ENCODE data around the gene TBR1.
A peak's percentile ranks its signal among the peaks of the same experiment; 100 is the strongest.

TBR1 gene

DNA sequence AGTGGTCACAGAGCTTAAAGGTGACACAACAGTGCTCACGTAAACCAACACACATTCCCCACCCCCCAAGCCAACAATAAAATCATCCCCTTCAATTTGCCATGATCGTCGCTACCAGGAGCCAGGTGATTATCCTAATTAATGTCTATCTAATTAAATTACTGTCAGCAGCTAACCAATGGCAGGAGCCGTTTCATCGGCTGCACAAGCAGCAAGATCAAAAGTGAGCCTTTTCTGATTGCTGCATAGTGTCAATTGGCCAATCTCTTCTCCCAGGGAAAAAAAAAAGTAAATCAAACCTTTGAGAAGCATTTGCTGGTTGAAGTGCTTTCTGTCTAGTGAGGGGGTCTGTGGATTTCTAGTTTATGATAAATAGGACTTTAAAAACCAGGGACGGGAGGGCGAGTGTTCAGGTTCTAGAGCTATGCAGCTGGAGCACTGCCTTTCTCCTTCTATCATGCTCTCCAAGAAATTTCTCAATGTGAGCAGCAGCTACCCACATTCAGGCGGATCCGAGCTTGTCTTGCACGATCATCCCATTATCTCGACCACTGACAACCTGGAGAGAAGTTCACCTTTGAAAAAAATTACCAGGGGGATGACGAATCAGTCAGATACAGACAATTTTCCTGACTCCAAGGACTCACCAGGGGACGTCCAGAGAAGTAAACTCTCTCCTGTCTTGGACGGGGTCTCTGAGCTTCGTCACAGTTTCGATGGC lies at the start of gene TBR1:
TBR1 (plus strand) TSS at position 311 of the 721 bp plus-strand sequence; CDS start at position 425, 114 bp downstream.
- no peak for DNase-seq

GRCh38 chr2:161367675-161368074 lies 48.4 kb upstream of the TBR1 start:
- DNase-seq: no peak

DNA sequence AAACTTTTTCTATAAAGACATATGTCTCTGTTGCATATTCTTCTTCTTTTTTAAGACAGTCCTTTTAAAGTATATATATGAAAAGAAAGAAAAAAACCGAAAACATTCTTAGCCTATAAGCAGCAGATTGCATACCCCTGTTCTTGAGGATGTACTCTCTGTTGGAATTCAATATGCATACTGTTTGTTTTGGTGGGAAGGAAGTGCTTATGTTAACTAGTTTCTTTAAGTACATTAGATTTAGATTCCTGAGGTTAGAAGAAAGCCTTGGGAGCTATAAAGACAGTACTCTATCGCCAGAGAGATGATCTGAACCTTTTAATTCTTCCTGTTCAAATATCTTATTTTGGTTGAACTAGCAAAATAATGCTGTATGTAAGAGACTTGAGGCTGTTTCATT lies 46.8 kb upstream of the TBR1 start:
- DNase-seq: no peak

DNA sequence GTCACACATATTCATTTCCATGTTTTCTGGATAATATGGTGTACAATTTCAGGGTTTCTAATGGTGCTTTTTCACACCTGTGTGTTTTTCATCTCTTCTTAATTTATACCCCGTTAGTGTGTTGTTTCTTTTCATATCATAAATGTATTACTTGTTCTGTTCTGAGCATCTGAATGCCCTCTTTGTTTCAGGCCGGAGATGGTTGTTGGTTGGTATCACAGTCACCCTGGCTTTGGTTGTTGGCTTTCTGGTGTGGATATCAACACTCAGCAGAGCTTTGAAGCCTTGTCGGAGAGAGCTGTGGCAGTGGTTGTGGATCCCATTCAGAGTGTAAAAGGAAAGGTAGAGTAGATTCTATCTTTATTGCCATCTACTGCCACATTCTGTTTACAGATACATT lies 45.1 kb upstream of the TBR1 start:
- DNase-seq: no peak

DNA sequence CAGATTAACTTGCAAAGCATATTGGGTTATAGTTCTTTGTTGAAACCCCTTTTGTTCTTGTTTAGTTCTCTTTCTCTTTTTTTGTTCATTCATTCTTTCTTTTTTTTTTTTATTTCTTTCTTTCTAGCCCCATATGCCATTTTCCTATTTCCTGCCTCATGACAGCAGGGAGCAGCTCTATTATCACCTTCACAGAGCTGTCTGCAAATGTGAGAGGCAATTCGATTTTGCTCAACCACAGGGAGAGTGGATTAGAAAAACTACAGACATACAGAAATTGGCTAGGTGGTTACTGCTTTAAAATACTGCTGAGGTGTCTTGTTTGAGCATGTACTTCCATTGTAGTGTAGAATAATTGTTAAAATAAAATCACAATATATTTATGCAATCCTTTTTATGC lies 44.2 kb upstream of the TBR1 start:
- DNase-seq: no peak

- DNase-seq: no peak
These were observed 42.2 kb upstream of the TBR1 start for GRCh38 chr2:161373942-161374341.

DNA sequence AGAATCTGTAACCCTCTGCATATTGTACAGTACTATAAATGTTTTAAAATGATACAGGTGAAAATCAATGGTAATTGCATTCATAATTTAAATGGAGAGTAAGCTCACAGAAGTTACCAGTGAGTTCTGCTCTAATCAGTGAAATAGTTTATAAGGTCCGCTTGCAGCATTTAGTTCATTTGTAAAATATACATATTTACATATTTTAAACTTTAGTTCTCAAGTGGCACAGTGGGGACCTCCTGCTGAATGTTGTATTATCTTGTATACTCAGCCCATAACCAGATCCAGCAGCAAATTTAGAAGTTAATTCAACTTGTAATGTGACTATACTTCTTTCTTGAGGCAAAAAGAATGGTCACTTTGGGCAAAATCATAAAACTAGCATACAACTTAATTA lies 41.7 kb upstream of the TBR1 start:
- no peak for DNase-seq

GRCh38 chr2:161379740-161380139 lies 36.4 kb upstream of the TBR1 start:
- no peak for DNase-seq

GRCh38 chr2:161381546-161381945 lies 34.6 kb upstream of the TBR1 start:
- DNase-seq: no peak

GRCh38 chr2:161382747-161383146 lies 33.4 kb upstream of the TBR1 start:
- DNase-seq: no peak

GRCh38 chr2:161384864-161385263 lies 31.2 kb upstream of the TBR1 start:
- no peak for DNase-seq

DNA sequence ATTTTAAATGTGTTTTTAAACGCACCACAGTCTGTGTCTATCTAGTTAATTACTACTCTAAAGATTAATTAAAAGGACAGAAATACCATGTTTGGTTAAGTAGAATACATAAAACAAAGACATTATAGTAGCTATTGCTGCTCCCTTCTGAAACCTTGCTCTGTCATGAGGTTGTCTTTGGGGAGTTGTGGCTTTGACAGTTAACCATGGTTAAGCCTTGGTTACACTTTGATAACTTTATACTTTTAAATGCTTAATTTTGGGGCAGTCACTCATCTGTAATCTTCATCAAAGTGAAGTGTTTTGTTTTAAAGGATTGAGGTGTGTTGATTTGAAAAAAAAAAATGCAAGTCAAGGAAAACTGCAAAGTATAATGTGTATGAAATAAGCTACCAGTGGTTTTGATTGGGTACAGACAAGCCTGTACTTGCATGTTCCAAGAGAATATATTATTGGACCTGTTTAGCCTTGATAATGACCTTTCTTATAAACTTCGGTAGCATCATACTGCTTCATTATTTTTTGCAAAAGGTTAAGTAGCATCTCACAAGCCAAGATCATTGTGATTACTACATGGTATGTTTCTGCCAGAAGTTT lies 29.8 kb upstream of the TBR1 start:
- no peak for DNase-seq

DNA sequence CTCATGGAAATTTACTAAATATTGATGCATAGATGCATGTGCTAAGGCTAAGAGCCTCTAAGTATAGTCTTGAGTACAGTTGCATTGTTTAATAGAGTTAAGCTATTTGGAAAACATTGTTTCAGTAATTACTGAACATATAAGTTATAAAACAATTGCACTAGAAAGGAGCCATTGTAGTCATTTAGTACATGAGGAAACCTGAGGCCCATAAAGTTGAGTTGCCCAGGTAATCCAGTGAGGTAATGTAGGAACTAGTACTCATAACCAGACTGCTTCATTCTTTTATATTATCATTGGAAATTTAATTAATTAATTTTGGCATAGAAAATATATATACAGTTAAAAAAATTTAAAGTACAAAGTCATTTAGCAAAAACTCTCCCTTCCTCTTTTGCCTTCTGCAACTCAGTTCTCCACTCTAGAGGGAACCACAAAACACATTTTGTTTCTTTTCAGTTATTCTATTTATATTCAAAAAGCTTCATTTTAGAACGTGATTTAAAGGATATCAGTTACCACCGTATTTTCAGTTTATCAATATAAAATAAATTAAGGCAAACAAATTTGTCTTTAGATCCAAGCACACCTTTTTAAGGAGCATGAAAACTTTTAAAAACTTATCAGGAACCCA lies 27.8 kb upstream of the TBR1 start:
- DNase-seq: no peak

GRCh38 chr2:161391737-161392506 lies 24.2 kb upstream of the TBR1 start:
- DNase-seq: no peak

DNA sequence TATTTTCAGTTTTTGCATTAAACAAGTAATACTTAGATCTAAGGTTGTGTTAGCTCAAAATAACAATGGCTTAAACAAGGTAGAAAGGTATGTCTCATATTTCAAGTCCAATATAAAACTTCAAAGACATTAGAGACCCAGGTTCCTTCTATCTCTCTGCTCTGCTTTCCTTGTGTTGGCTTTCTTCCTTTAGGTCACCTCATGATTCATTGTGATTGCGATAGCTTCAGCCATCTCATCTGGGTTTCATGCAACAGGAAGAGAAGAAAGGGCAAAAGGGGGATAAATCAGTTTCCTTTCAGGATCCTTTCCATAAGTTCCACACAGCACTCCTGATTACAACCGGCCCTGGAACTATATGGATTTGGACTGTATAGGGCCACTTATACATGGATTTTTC lies 16.0 kb upstream of the TBR1 start:
- DNase-seq: no peak

GRCh38 chr2:161402297-161402696 lies 13.8 kb upstream of the TBR1 start:
- no peak for DNase-seq

GRCh38 chr2:161406316-161406715 lies 9.8 kb upstream of the TBR1 start:
- no peak for DNase-seq

GRCh38 chr2:161407597-161407996 lies 8.5 kb upstream of the TBR1 start:
- no peak for DNase-seq

- no peak for DNase-seq
These were observed 6.7 kb upstream of the TBR1 start for GRCh38 chr2:161409308-161409907.

DNA sequence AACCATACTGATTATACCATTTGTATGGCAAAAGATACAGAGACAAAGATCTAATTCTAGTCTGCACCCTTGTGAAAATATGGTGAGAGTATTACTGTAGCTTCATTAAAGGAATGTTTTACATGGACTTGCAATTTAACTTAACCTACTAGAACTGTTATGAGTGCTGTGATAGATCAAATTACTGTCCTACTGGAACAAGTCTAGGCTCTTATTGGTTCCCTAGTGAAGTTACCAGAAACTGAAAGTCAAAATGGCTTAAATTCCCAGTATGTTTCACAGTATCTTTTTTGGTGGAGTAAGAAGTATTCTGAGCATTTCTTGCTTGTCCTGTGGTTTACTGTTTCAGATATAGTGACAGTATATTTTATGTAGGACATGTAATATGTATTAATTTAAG lies 3.8 kb upstream of the TBR1 start:
- no peak for DNase-seq

DNA sequence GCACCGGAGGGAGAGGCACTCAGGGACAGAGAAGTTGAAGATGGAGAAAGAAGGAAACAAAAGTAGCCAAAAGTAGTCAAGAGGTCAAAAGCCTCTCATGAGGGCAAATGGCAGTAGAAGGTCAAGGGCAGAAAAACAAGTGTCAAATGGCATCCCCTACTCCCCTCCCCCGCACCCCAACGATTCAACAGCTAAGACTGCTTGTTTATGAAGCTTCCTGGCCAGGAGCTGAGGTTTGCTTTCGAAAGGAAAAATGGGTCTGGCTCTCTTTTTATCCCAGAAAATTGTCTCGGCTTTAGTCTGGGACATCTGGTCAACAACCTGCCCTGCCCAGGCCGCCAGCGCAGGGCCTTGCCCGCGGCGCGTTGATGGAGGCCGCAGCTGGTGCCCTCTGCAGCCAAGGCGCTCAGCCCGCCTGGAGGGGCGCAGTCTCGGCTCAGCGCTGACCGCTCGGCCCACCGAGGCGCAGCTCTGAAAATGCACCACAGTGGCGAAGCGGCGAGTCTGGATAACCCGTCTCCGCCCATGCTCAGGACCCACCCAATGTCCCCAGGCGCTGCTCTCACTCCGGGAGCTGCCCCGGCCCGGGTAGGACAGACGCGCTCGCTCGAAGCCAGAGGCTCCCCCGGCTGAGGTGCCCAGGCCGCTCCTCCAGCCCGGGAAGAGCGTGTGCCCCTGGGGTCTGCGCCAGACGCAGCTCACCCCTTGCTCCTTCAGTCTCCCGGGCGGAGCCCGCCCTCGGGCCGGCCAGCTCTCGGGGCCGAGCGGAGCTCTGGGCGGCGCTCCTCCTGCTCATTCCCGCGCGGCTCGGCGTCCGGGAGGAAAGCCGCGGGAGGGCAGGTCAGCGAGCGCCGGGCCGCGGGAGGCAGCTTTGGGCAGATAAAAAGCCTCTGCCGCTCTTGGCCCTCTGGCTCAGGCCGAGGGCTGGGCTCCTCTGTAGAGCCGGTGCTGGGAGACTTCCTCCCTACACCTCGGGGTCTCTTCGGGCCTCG lies 1.8 kb upstream of the TBR1 start:
- peak; percentile 60 for DNase-seq

Measured in NCI-H345 (cell line).